Natural killer cell treated with Interleukin-12 subunit alpha and Interleukin-12 subunit beta and Interleukin-15 and Interleukin-18, amount 100 ng/mL, for 72 hours (primary cell): ENCODE data around the gene ANKRD42. TPM values are rescaled to one million over a fixed set of nuclear protein-coding genes. Genes with fewer than 3 reads are reported as not detected.

Source experiments
- ATAC-seq, 2 donors: fragments of 150-1000 bp; cut with Tn5 transposase in 1 of 2; sonication (Bioruptor Pico), chemical (Tn5 transposase) in 1 of 2; 2 replicates each; pipeline ENCODE4 v1.10.0; 2021
- DNase-seq: peaks from one replicate; pipeline ENCODE4 v3.0.0; 2022; ENCODE audit warnings: low spot score
- H3K27ac Mint-ChIP-seq, 2 donors: 1 replicate in 1 of 2; 2 replicates in 1 of 2; pipeline ENCODE4 v1.8.0; 2022; ENCODE audit warnings: mixed read lengths in 2 of 2, mild to moderate bottlenecking in 1 of 2, moderate library complexity in 1 of 2
- H3K27me3 Mint-ChIP-seq, 2 donors: 1 replicate in 1 of 2; 2 replicates in 1 of 2; pipeline ENCODE4 v1.8.0; 2022; ENCODE audit warnings: mixed read lengths in 2 of 2
- H3K36me3 Mint-ChIP-seq: one replicate; pipeline ENCODE4 v1.8.0; 2022; ENCODE audit warnings: mixed read lengths
- H3K4me1 Mint-ChIP-seq, 2 donors: 1 replicate in 1 of 2; 2 replicates in 1 of 2; pipeline ENCODE4 v1.8.0; 2022; ENCODE audit warnings: low read depth in 2 of 2, mixed read lengths in 2 of 2, mild to moderate bottlenecking in 1 of 2
- H3K4me3 Mint-ChIP-seq: one replicate; pipeline ENCODE4 v1.8.0; 2022; ENCODE audit warnings: mixed read lengths
- H3K9me3 Mint-ChIP-seq: 2 replicates; pipeline ENCODE4 v1.8.0; 2022; ENCODE audit warnings: mixed read lengths
- total RNA-seq, 2 donors: library from RNA; stranded (reverse); gene quantifications; one replicate each; pipeline ENCODE4 v1.2.3, GENCODE V29; 2022

ANKRD42 gene
- 10 to 100 TPM in 1 of 2 donors, 1 to 10 TPM in 1; 4.3 to 10.5 TPM for total RNA-seq

- peak; percentile 84 to 88 for ATAC-seq
- peak within 1 kb of the TSS; percentile 95 to 96 for H3K27ac Mint-ChIP-seq
- no peaks in the 10 kb centered on the region for H3K9me3 Mint-ChIP-seq
- no peaks in the 10 kb centered on the region for H3K27me3 Mint-ChIP-seq
- peaks cover 6% of the 10 kb centered on the region for H3K36me3 Mint-ChIP-seq
- H3K4me3 Mint-ChIP-seq, result peak within 1 kb of the TSS; percentile 99
- peak; percentile 91 for DNase-seq
- peaks cover 34 to 46% of the 10 kb centered on the region in 2 donors for H3K4me1 Mint-ChIP-seq
These were observed at the start of gene ANKRD42 for GRCh38 chr11:83193315-83194280. TSS of gene ANKRD42 (plus strand) at chr11:83193712. CDS start at chr11:83194671, 959 bp downstream.

- Mint-ChIP-seq H3K27me3 (peaks cover 0 to 6% of the 10 kb centered on the region in 2 donors), H3K27ac (no peak overlapping the region), H3K36me3 (no peaks in the 10 kb centered on the region), H3K9me3 (no peaks in the 10 kb centered on the region), H3K4me3 (no peak overlapping the region), H3K4me1 (no peaks in the 10 kb centered on the region)
- no peak for ATAC-seq
- no peak for DNase-seq
These were observed 45.6 kb upstream of the ANKRD42 start for GRCh38 chr11:83147895-83148294.

DNA sequence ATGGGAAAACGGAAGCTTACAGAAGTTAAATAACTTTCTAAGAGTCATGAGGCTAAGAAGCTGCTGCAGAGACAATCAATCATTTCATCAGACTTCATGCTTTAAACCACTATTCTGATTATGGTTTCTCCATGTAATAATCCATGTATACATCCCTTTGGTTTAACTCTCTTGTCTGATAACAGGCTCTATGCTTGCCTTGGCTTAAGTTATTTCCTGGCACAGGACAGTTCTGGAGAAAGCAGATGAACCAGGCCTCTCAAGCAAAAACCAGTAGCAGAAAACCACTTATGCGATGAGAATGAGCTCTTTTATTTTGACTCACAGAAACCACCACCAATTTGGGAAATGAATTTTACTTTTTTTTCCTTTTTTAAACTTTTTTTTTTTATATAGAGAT lies 43.1 kb upstream of the ANKRD42 start:
- DNase-seq (no peak), ATAC-seq (no peak)
- H3K4me3 Mint-ChIP-seq, result no peak overlapping the region
- H3K27me3 Mint-ChIP-seq, result no peaks in the 10 kb centered on the region
- H3K36me3 Mint-ChIP-seq, result no peaks in the 10 kb centered on the region
- H3K4me1 Mint-ChIP-seq, result no peaks in the 10 kb centered on the region
- H3K27ac Mint-ChIP-seq, result no peak overlapping the region
- no peaks in the 10 kb centered on the region for H3K9me3 Mint-ChIP-seq

- no peak overlapping the region for H3K4me3 Mint-ChIP-seq
- H3K27ac Mint-ChIP-seq, result no peak overlapping the region
- no peak for ATAC-seq
These were observed 42.1 kb upstream of the ANKRD42 start for GRCh38 chr11:83151274-83151977.

DNA sequence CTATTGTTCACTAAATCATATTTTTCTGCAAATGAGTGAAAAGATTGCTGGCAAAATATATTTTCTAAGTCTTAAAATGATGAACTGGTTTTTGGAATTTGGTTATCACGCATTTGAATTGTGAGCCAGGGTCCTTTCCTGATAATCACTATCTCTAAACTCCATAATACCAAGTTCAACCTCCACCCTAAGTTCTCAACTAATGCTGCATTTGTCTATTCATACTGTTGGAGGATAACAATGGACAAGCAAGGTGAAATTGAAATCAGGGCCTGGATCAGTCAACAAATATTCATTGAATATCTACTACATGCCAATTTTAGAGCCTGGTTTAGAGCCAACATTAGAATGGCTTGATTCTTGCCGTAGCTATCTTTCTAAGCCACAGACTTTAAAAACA lies 41.2 kb upstream of the ANKRD42 start:
- Mint-ChIP-seq H3K27me3 (no peaks in the 10 kb centered on the region), H3K9me3 (no peaks in the 10 kb centered on the region), H3K4me3 (no peak overlapping the region), H3K27ac (no peak overlapping the region), H3K4me1 (no peaks in the 10 kb centered on the region), H3K36me3 (no peaks in the 10 kb centered on the region)
- DNase-seq (no peak), ATAC-seq (no peak)

More at GRCh38 chr11:83151274-83151977, 42.1 kb upstream of the ANKRD42 start:
- Mint-ChIP-seq H3K36me3 (no peaks in the 10 kb centered on the region), H3K9me3 (no peaks in the 10 kb centered on the region), H3K27me3 (no peaks in the 10 kb centered on the region), H3K4me1 (no peaks in the 10 kb centered on the region)
- DNase-seq, result no peak

- ATAC-seq (no peak), DNase-seq (no peak)
- Mint-ChIP-seq H3K4me1 (peaks cover 3 to 5% of the 10 kb centered on the region in 2 donors), H3K9me3 (no peaks in the 10 kb centered on the region), H3K27ac (no peak overlapping the region), H3K36me3 (peaks cover 11% of the 10 kb centered on the region), H3K27me3 (no peaks in the 10 kb centered on the region), H3K4me3 (no peak overlapping the region)
These were observed 39.7 kb upstream of the ANKRD42 start for GRCh38 chr11:83153764-83154163.

GRCh38 chr11:83156144-83156995 lies 37.1 kb upstream of the ANKRD42 start:
- DNase-seq, result peak; percentile 99
- peaks cover 22 to 29% of the 10 kb centered on the region in 2 donors for H3K4me1 Mint-ChIP-seq

DNA sequence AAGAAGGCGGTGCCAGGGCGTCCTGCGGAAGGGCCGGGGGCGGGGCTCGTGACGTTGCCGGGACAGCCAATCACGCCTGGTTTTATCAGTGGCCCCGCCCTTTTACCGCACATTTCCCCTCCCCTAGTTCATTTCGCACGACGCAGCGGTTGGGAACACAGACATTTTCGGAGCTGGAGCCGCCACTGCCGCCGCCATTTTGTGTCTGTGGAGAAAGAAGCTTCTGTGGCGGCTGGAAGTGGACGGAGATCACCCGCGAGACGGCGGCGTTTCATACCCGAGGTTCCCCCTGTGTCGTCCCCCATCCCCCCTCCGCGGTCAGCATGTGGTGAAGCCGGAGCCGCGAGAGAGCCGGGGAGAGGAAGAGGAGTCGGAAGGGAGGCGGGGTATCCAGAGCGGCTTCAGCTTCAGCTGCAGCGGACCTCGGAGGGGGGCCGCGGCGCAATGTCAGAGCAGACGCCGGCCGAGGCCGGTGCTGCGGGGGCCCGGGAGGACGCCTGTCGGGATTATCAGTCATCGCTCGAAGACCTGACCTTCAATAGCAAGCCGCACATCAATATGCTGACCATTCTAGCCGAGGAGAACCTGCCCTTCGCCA lies 36.4 kb upstream of the ANKRD42 start, which contains the start of gene PCF11:
Gene PCF11, plus strand, starts transcription at position 136 of the 598 bp plus-strand sequence. Its CDS starts 309 bp downstream, at position 445.
- DNase-seq, result no peak
- H3K9me3 Mint-ChIP-seq, result no peaks in the 10 kb centered on the region

More at GRCh38 chr11:83156144-83156995, 37.1 kb upstream of the ANKRD42 start:
- no peaks in the 10 kb centered on the region for H3K27me3 Mint-ChIP-seq
- peaks cover 29% of the 10 kb centered on the region for H3K36me3 Mint-ChIP-seq
- peak overlapping the region; percentile 91 to 99 for H3K27ac Mint-ChIP-seq
- ATAC-seq, result peak; percentile 96 to 97
- H3K4me3 Mint-ChIP-seq, result peak overlapping the region; percentile 98
- H3K9me3 Mint-ChIP-seq, result no peaks in the 10 kb centered on the region

DNA sequence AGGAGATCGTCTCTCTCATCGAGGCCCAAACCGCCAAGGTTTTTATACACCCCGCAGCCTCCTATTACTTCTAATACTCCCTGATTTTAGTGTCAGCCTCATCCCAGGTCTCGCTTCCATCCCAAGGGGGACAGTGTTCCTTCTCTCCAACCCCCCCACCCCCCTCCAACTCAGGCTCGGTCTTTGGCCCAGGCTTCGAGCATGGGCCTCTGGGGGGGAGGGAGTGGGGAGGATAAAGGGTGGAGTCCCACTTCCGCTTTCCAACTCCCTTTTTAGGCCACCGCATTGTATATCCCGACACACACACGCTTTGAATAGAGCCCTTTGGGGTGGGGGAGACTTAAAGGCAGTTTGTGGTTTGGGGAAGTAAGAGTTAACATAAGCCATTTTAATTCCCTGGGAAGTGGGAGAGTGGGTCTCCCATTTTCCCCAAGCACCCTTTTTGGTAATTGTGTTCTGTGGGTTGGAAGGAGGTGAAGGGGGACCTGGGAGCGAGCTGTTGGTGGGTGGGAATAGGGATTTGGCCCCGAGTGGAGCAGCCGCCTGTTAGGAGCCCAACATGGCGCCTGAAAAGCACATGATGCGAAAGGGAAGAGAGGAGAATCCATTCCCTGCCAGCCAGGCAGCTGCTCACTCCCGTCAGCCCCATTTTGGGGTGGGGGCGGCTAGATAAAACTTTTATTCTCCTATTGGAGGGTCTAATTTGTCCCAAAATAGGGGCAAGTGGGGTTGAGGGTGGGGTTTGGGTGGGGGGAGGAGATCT lies 35.7 kb upstream of the ANKRD42 start:
- ATAC-seq (no peak), DNase-seq (no peak)
- Mint-ChIP-seq H3K9me3 (no peaks in the 10 kb centered on the region), H3K27me3 (no peaks in the 10 kb centered on the region), H3K27ac (peak overlapping the region; percentile 91 to 99), H3K4me3 (peak overlapping the region; percentile 98), H3K36me3 (peaks cover 36% of the 10 kb centered on the region), H3K4me1 (peaks cover 32 to 42% of the 10 kb centered on the region in 2 donors)

More for the DNA sequence above, 36.4 kb upstream of the ANKRD42 start, which contains the start of gene PCF11:
- ATAC-seq, result peak; percentile 46
- Mint-ChIP-seq H3K36me3 (peaks cover 36% of the 10 kb centered on the region), H3K27me3 (no peaks in the 10 kb centered on the region), H3K27ac (peak within 1 kb of the TSS; percentile 91 to 99), H3K4me3 (peak within 1 kb of the TSS; percentile 98), H3K4me1 (peaks cover 29 to 37% of the 10 kb centered on the region in 2 donors)

DNA sequence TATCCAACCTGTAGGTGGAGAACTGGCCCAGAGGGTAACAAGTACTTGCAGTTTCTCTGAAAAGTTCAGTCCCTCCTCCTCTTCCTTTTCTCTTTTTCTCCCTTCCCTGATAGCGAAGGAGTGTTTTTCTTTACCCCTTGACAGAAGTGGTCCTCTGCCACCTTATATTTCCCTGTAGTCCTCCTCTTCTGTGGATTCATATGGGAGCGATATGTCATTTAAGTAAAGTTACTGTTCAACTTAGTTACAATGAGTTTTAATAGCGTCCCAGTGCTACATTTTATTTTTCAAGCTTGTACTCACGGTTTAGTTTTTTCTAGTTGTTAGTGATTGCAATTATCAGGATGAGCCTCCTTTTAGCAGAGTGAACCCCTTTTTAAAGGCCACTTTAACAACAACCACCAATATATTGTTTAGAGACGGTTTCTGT lies 35.1 kb upstream of the ANKRD42 start:
- no peak for ATAC-seq
- Mint-ChIP-seq H3K4me1 (peaks cover 33 to 42% of the 10 kb centered on the region in 2 donors), H3K27ac (peak overlapping the region; percentile 91 to 99), H3K27me3 (no peaks in the 10 kb centered on the region), H3K4me3 (peak overlapping the region; percentile 98), H3K36me3 (peaks cover 36% of the 10 kb centered on the region), H3K9me3 (no peaks in the 10 kb centered on the region)
- DNase-seq, result no peak

DNA sequence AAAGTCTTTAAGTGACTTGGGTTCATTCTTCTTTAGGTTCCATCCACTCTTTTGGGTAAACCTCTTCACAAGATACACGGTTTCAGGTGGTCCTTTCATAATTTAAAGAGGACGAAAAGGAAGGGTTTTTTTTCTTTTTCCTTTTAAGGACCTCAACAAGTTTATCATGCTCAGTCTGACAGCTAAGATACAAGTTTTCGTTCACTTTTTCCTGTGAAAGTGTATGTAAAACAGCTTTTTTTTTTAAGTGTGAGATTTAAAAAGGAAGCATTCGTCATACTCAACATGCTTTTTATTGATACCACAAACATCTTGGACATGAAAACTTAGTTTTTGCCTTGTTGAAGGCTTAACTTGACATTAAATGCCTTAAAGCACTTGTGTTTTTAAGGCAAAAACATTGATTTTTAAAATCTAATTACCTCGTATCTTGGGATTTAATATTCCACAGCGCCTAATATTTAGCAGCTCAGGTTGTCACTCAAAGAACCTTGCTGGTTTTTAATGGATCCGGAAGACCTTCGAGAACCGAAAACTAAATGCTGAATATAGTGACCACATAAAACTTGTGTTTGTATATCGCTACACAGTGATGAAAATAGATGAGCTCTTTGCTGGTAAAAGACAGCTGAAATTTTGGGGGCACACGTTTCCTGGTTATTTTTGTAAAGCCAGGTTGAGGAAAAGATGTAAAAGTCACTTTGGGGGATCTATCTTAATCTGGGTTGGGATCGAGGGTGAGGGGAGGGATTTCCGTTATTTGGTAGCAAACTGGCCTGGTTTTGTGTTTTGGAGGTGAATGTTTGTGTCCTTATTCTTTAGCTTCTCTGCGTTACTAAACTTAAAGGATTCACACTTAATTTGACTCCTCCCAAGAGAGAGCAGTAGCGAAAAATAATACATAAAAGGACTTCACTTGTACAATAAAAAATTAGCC lies 34.3 kb upstream of the ANKRD42 start:
- H3K27ac Mint-ChIP-seq, result peak overlapping the region; percentile 91 to 99
- H3K4me1 Mint-ChIP-seq, result peaks cover 36 to 42% of the 10 kb centered on the region in 2 donors
- H3K4me3 Mint-ChIP-seq, result peak overlapping the region; percentile 98
- no peaks in the 10 kb centered on the region for H3K27me3 Mint-ChIP-seq
- DNase-seq, result no peak
- H3K36me3 Mint-ChIP-seq, result peaks cover 36% of the 10 kb centered on the region
- ATAC-seq, result no peak
- H3K9me3 Mint-ChIP-seq, result no peaks in the 10 kb centered on the region
